Spleen (tissue), 7 donors: Measurements from ENCODE around the gene NOP56.

Experiments
- POLR2A ChIP-seq, 3 donors: fragments of 450-650 bp; IDR thresholded peaks; one replicate each; pipeline ENCODE4 v1.5.1; 2017; ENCODE audit warnings: antibody characterized with exemption in 3 of 3, mild to moderate bottlenecking in 1 of 3
- POLR2AphosphoS5 ChIP-seq, 3 donors: sonication (generic); formaldehyde crosslinking; IDR thresholded peaks; one replicate each; pipeline ENCODE4 v1.5.1; 2017; ENCODE audit warnings: antibody characterized with exemption in 3 of 3
- TF ChIP-seq, protein P1 (sequence below), 11 experiments: fragments of 200-600 bp in 7 of 11; fragments of 450-650 bp in 4 of 11; sonication (generic) in 4 of 11; IDR thresholded peaks in 8 of 11; conservative IDR thresholded peaks in 3 of 11; 1 replicate in 7 of 11; 2 replicates in 4 of 11; pipeline versions ENCODE4 v1.4.0 to v1.8.0; 2016 to 2021; ENCODE audit warnings: antibody characterized with exemption in 11 of 11, inconsistent platforms in 4 of 11, mild to moderate bottlenecking in 1 of 11
- donor health status: DM: no; HTN: no; CAD: no; lungs with moderate emphysema.
- donor health status: DM: no; HTN: no; CAD: no.
- donor health status: DM: no; HTN: no; CAD: no.

DNA sequence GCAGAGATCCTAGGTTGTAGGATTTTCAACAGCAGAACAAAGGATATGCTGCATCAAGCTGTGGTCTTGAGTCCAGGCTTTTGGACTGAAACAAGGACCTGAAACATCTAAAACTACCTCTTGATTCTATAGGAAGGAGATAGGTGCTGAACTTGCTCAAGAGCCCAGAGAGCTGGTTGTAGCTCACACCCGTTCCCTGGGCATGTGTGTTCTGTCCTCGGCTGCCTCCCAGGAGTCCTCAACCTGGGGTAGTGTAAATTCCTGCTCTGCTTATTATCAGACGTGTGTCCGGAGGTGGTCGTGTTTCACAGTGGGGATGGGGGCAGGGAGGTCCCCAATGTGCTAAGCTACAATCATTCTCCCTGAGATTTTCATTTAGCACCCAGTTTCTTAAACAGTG lies 4.8 kb downstream of the NOP56 start:
- TF ChIP-seq, protein P1, sequence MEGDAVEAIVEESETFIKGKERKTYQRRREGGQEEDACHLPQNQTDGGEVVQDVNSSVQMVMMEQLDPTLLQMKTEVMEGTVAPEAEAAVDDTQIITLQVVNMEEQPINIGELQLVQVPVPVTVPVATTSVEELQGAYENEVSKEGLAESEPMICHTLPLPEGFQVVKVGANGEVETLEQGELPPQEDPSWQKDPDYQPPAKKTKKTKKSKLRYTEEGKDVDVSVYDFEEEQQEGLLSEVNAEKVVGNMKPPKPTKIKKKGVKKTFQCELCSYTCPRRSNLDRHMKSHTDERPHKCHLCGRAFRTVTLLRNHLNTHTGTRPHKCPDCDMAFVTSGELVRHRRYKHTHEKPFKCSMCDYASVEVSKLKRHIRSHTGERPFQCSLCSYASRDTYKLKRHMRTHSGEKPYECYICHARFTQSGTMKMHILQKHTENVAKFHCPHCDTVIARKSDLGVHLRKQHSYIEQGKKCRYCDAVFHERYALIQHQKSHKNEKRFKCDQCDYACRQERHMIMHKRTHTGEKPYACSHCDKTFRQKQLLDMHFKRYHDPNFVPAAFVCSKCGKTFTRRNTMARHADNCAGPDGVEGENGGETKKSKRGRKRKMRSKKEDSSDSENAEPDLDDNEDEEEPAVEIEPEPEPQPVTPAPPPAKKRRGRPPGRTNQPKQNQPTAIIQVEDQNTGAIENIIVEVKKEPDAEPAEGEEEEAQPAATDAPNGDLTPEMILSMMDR (IDR thresholded peaks at IDR 0.05 in 8 of 11, conservative IDR thresholded peaks at IDR 0.05 in 3 of 11), result no peak
- TF ChIP-seq POLR2A (IDR thresholded peaks at IDR 0.05), result no peak
- TF ChIP-seq POLR2AphosphoS5 (IDR thresholded peaks at IDR 0.05), result no peak
